Heart left ventricle (tissue), 13 donors: Measurements from ENCODE around the gene KY.

Experiments used
- POLR2A ChIP-seq, 2 donors: fragments of 450-650 bp; IDR thresholded peaks; one replicate each; pipeline ENCODE4 v1.6.1; 2017; ENCODE audit warnings: antibody characterized with exemption in 2 of 2, mild to moderate bottlenecking in 2 of 2, moderate library complexity in 2 of 2
- TF ChIP-seq, protein P1 (sequence below), 12 donors: fragments of 200-600 bp; sonication (generic) in 4 of 12; IDR thresholded peaks; one replicate each; pipeline versions ENCODE4 v1.5.0 to v1.8.0; 2018 to 2022; ENCODE audit warnings: antibody characterized with exemption in 12 of 12, mild to moderate bottlenecking in 5 of 12
- donor health status: ischemic (EF 13 %, LVEDD 7.1; RV severe dilation, severe dysfunction).
- donor health status: DM: no; HTN: yes; CAD: no.
- donor health status: DM: no; HTN: no; CAD: no.
- donor health status: ischemic (EF 25% LVEDD 6.9; RV normal size, moderate dysfunction).
- donor health status: ischemic (EF 25% LVEDD 5.7; RV mildly dilated, moderate dysfunction).
- donor health status: ischemic (EF 35%, LVEDD 5.7; RV mildly dilated, moderate dysfunction).
- donor health status: nonischemic (EF 11% LVEDD 7.7; RV severe dilation, severe dysfunction).
- donor health status: DM: yes; HTN: yes; CAD: no.
- donor health status: PGD.
- donor health status: ischemic (EF 29% LVEDD 5.4; RV normal size, mild dysfunction).
- donor health status: nonischemic (EF 23%, LVEDD 6.1; RV moderate dilation, normal function).

DNA sequence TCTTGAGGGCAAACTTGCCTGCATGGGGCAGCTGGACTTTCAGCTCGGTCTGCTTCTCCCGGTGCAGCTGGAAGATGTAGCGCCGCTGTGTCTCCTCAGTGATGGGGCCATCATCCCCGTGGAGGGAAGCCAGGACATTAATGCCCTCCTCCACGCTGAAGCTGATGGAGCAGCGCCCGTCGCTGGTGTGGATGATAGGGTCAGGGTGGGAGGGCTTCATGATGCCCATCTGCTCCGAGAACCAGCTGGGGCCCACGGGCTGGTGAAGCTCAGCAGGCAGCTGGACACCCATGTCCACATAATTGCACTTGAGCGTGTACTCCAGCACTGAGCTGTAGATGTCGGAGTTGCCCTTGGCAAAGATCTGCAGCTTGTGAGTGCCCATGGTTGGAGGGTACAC lies 46.9 kb downstream of the KY start:
- TF ChIP-seq, protein P1, sequence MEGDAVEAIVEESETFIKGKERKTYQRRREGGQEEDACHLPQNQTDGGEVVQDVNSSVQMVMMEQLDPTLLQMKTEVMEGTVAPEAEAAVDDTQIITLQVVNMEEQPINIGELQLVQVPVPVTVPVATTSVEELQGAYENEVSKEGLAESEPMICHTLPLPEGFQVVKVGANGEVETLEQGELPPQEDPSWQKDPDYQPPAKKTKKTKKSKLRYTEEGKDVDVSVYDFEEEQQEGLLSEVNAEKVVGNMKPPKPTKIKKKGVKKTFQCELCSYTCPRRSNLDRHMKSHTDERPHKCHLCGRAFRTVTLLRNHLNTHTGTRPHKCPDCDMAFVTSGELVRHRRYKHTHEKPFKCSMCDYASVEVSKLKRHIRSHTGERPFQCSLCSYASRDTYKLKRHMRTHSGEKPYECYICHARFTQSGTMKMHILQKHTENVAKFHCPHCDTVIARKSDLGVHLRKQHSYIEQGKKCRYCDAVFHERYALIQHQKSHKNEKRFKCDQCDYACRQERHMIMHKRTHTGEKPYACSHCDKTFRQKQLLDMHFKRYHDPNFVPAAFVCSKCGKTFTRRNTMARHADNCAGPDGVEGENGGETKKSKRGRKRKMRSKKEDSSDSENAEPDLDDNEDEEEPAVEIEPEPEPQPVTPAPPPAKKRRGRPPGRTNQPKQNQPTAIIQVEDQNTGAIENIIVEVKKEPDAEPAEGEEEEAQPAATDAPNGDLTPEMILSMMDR (IDR thresholded peaks at IDR 0.05): no peak
- no peak for TF ChIP-seq POLR2A (IDR thresholded peaks at IDR 0.05)
